CD14-positive monocyte (primary cell): ENCODE measurements around the gene TM2D3. TPM values are rescaled to one million over a fixed set of nuclear protein-coding genes. Genes with fewer than 3 reads are reported as not detected.

Experiments
- DNase-seq, 3 donors: peaks; one replicate each; pipeline ENCODE4 v3.0.0-alpha.2; 2011 to 2022
- H2AFZ ChIP-seq: 2 replicates; pipeline ENCODE4 v1.6.0; 2012; ENCODE audit warnings: mild to moderate bottlenecking, low read depth, low read length, inconsistent platforms; ENCODE audit not compliant: insufficient read depth, poor library complexity, severe bottlenecking
- H3K27ac ChIP-seq, 2 donors: 1 replicate in 1 of 2; 2 replicates in 1 of 2; pipeline ENCODE4 v1.5.1; 2012 to 2013; ENCODE audit warnings: low read length in 2 of 2, control low read depth in 1 of 2, inconsistent platforms in 1 of 2, low read depth in 1 of 2, mild to moderate bottlenecking in 1 of 2
- H3K27me3 ChIP-seq, 2 donors: one replicate each; pipeline versions ENCODE4 v1.6.0 to v1.6.1; 2011 to 2013; ENCODE audit warnings: low read length in 2 of 2; ENCODE audit not compliant: control insufficient read depth in 2 of 2, insufficient read depth in 2 of 2
- H3K36me3 ChIP-seq, 2 donors: replicated peaks in 1 of 2; 1 replicate in 1 of 2; 2 replicates in 1 of 2; pipeline versions ENCODE4 v1.5.1 to v1.6.1; 2012 to 2013; ENCODE audit warnings: low read length in 2 of 2, control low read depth in 1 of 2, inconsistent platforms in 1 of 2, mild to moderate bottlenecking in 1 of 2; ENCODE audit not compliant: insufficient read depth in 2 of 2, control insufficient read depth in 1 of 2
- H3K4me1 ChIP-seq, 2 donors: 1 replicate in 1 of 2; 2 replicates in 1 of 2; pipeline versions ENCODE4 v1.5.1 to v1.6.1; 2012 to 2013; ENCODE audit warnings: low read length in 2 of 2, control low read depth in 1 of 2, inconsistent platforms in 1 of 2, mild to moderate bottlenecking in 1 of 2, moderate library complexity in 1 of 2; ENCODE audit not compliant: insufficient read depth in 2 of 2, control insufficient read depth in 1 of 2
- H3K4me2 ChIP-seq: replicated peaks from 2 replicates; pipeline ENCODE3; 2012; ENCODE audit warnings: low read length, moderate library complexity, mild to moderate bottlenecking; ENCODE audit not compliant: poor library complexity, severe bottlenecking; ENCODE audit errors: extremely low read depth
- H3K4me3 ChIP-seq, 3 experiments: fragments of 200-600 bp in 1 of 3; sonication (generic) in 1 of 3; replicated peaks in 1 of 3; 1 replicate in 2 of 3; 2 replicates in 1 of 3; pipeline ENCODE4 v1.5.1; 2011 to 2013; ENCODE audit warnings: low read length in 3 of 3, mild to moderate bottlenecking in 3 of 3, control low read depth in 2 of 3, low read depth in 2 of 3, inconsistent platforms in 1 of 3, moderate library complexity in 1 of 3
- H3K79me2 ChIP-seq: 2 replicates; pipeline ENCODE4 v1.6.0; 2012; ENCODE audit warnings: mild to moderate bottlenecking, control low read depth, inconsistent platforms, low read length, moderate library complexity; ENCODE audit not compliant: insufficient read depth
- H3K9ac ChIP-seq: 2 replicates; pipeline ENCODE4 v1.6.0; 2017; ENCODE audit warnings: low read length, mild to moderate bottlenecking; ENCODE audit not compliant: insufficient read depth, poor library complexity, severe bottlenecking
- H3K9me3 ChIP-seq, 2 donors: replicated peaks in 1 of 2; 1 replicate in 1 of 2; 2 replicates in 1 of 2; pipeline versions ENCODE4 v1.5.1 to v1.6.1; 2012 to 2013; ENCODE audit warnings: low read length in 2 of 2, control low read depth in 1 of 2; ENCODE audit not compliant: control insufficient read depth in 1 of 2, insufficient read depth in 1 of 2
- H4K20me1 ChIP-seq: 2 replicates; pipeline ENCODE4 v1.6.0; 2012; ENCODE audit warnings: mild to moderate bottlenecking, low read length, control low read depth, moderate library complexity; ENCODE audit not compliant: insufficient read depth
- H3K27ac Mint-ChIP-seq, 7 donors: one replicate each; pipeline ENCODE4 v1.8.0; 2020; ENCODE audit warnings: mild to moderate bottlenecking in 7 of 7, mixed read lengths in 7 of 7, moderate library complexity in 6 of 7, inconsistent platforms in 2 of 7
- H3K27me3 Mint-ChIP-seq, 3 donors: one replicate each; pipeline ENCODE4 v1.8.0; 2021 to 2022; ENCODE audit warnings: low read depth in 3 of 3, mild to moderate bottlenecking in 3 of 3, mixed read lengths in 3 of 3, moderate library complexity in 3 of 3, inconsistent platforms in 1 of 3
- H3K36me3 Mint-ChIP-seq, 2 donors: one replicate each; pipeline ENCODE4 v1.8.0; 2020; ENCODE audit warnings: mixed read lengths in 2 of 2, inconsistent platforms in 1 of 2, mild to moderate bottlenecking in 1 of 2
- H3K4me1 Mint-ChIP-seq: one replicate; pipeline ENCODE4 v1.8.0; 2020; ENCODE audit warnings: mild to moderate bottlenecking, mixed read lengths
- H3K4me3 Mint-ChIP-seq, 2 donors: one replicate each; pipeline ENCODE4 v1.8.0; 2020; ENCODE audit warnings: mild to moderate bottlenecking in 2 of 2, mixed read lengths in 2 of 2, moderate library complexity in 1 of 2
- H3K9me3 Mint-ChIP-seq, 7 donors: one replicate each; pipeline ENCODE4 v1.8.0; 2020 to 2022; ENCODE audit warnings: mixed read lengths in 7 of 7, mild to moderate bottlenecking in 6 of 7, moderate library complexity in 6 of 7, inconsistent platforms in 2 of 7
- WGBS: methylation state at CpG from one replicate; pipeline ENCODE4 v1.1.5; 2013; ENCODE audit warnings: missing lambda C conversion rate; ENCODE audit not compliant: insufficient coverage; 5-methylcytosine and 5-hydroxymethylcytosine counted together
- intact Hi-C, 2 donors: fragments of 100-400 bp; cut with micrococcal nuclease; formaldehyde crosslinking; loops; one replicate each; pipeline versions ENCODE4 v1.15.0 to v1.15.1; 2023
- polyA plus RNA-seq, 3 donors: library from polyadenylated mRNA; depleted of rRNA in 1 of 3; unstranded in 2 of 3; stranded (reverse) in 1 of 3; fragments of 300-500 nt in 2 of 3; fragments of >200 nt in 1 of 3; fragmentation: Illumina TruSeq in 2 of 3; gene quantifications; 1 replicate in 2 of 3; 2 replicates in 1 of 3; pipeline ENCODE4 v1.2.3, GENCODE V29; 2012 to 2021
- TF ChIP-seq, protein P1 (sequence below): fragments of 200-600 bp; IDR thresholded peaks from one replicate; pipeline ENCODE4 v1.8.0; 2022; ENCODE audit warnings: antibody characterized with exemption, mild to moderate bottlenecking

Gene TM2D3
- polyA plus RNA-seq, 3 donors, result 22.9 to 54.6 (median 26.5) TPM

GRCh38 chr15:101667881-101668280, 15.7 kb upstream of the TM2D3 start:
- intact Hi-C loops, result no loop called here
- no peaks in the 10 kb centered on the region for H3K9me3 ChIP-seq
- peaks cover 0 to 6% of the 10 kb centered on the region in 2 donors for H3K4me1 ChIP-seq
- no peak overlapping the region for H2AFZ ChIP-seq
- DNase-seq, result no peak
- no peaks in the 10 kb centered on the region for H4K20me1 ChIP-seq
- no peak overlapping the region for H3K4me3 ChIP-seq
- Mint-ChIP-seq H3K27me3 (peaks cover 0 to 1% (median 0%) of the 10 kb centered on the region in 3 donors), H3K27ac (peak overlapping the region in 1 of 7 donors; percentile 35), H3K36me3 (peaks cover 10 to 15% of the 10 kb centered on the region in 2 donors), H3K4me1 (peaks cover 8% of the 10 kb centered on the region), H3K4me3 (no peak overlapping the region), H3K9me3 (peaks cover 0 to 5% (median 2%) of the 10 kb centered on the region in 7 donors)
- no peak overlapping the region for H3K27ac ChIP-seq
- no peaks in the 10 kb centered on the region for H3K36me3 ChIP-seq
- no CpG with 5 or more reads among the region's 1 CpG for WGBS
- TF ChIP-seq, protein P1, sequence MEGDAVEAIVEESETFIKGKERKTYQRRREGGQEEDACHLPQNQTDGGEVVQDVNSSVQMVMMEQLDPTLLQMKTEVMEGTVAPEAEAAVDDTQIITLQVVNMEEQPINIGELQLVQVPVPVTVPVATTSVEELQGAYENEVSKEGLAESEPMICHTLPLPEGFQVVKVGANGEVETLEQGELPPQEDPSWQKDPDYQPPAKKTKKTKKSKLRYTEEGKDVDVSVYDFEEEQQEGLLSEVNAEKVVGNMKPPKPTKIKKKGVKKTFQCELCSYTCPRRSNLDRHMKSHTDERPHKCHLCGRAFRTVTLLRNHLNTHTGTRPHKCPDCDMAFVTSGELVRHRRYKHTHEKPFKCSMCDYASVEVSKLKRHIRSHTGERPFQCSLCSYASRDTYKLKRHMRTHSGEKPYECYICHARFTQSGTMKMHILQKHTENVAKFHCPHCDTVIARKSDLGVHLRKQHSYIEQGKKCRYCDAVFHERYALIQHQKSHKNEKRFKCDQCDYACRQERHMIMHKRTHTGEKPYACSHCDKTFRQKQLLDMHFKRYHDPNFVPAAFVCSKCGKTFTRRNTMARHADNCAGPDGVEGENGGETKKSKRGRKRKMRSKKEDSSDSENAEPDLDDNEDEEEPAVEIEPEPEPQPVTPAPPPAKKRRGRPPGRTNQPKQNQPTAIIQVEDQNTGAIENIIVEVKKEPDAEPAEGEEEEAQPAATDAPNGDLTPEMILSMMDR, result no peak
- no peak overlapping the region for H3K4me2 ChIP-seq
- no peaks in the 10 kb centered on the region for H3K79me2 ChIP-seq
- H3K9ac ChIP-seq, result no peak overlapping the region
- no peaks in the 10 kb centered on the region for H3K27me3 ChIP-seq

DNA sequence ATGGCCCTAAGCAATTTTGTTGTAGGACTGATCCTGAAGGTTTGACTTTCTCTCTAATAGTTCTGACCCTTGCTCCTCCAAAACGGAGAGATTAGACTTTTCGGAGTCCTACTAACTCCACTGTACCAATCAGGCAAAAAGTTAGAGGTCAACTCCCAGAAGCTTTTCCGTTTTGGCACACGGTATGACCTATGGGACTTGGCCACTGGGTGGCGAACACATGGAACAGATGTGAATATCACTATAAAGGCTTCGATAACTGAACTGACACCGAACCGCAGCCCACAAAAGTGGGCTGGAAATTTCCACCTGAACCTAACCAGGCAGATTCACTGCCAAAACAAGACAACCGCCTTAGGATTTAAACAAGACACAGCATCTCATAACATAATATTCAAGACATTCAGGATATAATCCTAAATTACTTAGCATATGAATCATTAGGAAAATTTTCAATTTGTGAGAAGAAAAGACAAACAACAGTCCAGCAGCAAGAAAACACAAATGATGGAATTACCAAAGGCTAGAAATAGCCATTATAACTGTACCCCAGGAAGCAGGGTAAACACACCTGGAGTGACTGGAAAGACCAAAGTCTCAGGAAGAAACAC, 12.2 kb upstream of the TM2D3 start:
- no peak overlapping the region for H3K9ac ChIP-seq
- no peaks in the 10 kb centered on the region for H4K20me1 ChIP-seq
- peaks cover 7% of the 10 kb centered on the region for H3K4me1 Mint-ChIP-seq
- no peak overlapping the region for H3K4me3 Mint-ChIP-seq
- TF ChIP-seq, protein P1, result peak; percentile 16
- peaks cover 2 to 9% of the 10 kb centered on the region in 2 donors for H3K36me3 Mint-ChIP-seq
- no peaks in the 10 kb centered on the region for H3K27me3 ChIP-seq
- DNase-seq, result no peak
- no peak overlapping the region for H3K4me3 ChIP-seq
- no peak overlapping the region for H2AFZ ChIP-seq
- no peak overlapping the region for H3K27ac Mint-ChIP-seq
- no peak overlapping the region for H3K4me2 ChIP-seq
- no peak overlapping the region for H3K27ac ChIP-seq
- H3K9me3 Mint-ChIP-seq, result peaks cover 0 to 5% (median 0%) of the 10 kb centered on the region in 7 donors
- H3K79me2 ChIP-seq, result no peaks in the 10 kb centered on the region
- H3K36me3 ChIP-seq, result no peaks in the 10 kb centered on the region
- WGBS, result 98% methylated on average over 6 of the region's 9 CpGs
- peaks cover 0 to under 1% of the 10 kb centered on the region in 2 donors for H3K4me1 ChIP-seq
- H3K27me3 Mint-ChIP-seq, result no peaks in the 10 kb centered on the region
- intact Hi-C loops, result no loop called here
- H3K9me3 ChIP-seq, result no peaks in the 10 kb centered on the region
